ENCODE results near the gene DAPK2.

Gene DAPK2

GRCh38 chr15:63990454-63990853 is 55.8 kb downstream of the DAPK2 start:
- Histone ChIP-seq H3K9ac (ENCODE audit: low read depth, low read length, poor library complexity, severe bottlenecking) (no peak overlapping the region), H3K4me3 (ENCODE audit: low read length, poor library complexity, severe bottlenecking) (no peak overlapping the region), H4K20me1 (ENCODE audit: insufficient read depth, low read length, poor library complexity, severe bottlenecking) (no peaks in the 10 kb centered on the region), H2AFZ (ENCODE audit: low read length) (no peak overlapping the region), H3K9me2 (replicated peaks; ENCODE audit: low read depth, low read length) (no peaks in the 10 kb centered on the region), H3K9me3 (ENCODE audit: insufficient read depth, low read depth, low read length) (no peaks in the 10 kb centered on the region), H3K79me2 (ENCODE audit: insufficient read depth, low read length) (no peaks in the 10 kb centered on the region), H3K4me1 (ENCODE audit: insufficient read depth, low read length, poor library complexity, severe bottlenecking) (peaks cover 15% of the 10 kb centered on the region), H3K4me2 (ENCODE audit: low read depth, low read length, poor library complexity, severe bottlenecking) (no peak overlapping the region), H3F3A (ENCODE audit: low read depth) (no peaks in the 10 kb centered on the region), H3K27me3 (ENCODE audit: insufficient read depth, low read length, poor library complexity, severe bottlenecking) (no peaks in the 10 kb centered on the region), H3K36me3 (ENCODE audit: insufficient read depth, low read length) (no peaks in the 10 kb centered on the region)
- TF ChIP-seq EZH2phosphoT487 (IDR thresholded peaks at IDR 0.05; ENCODE audit: borderline replicate concordance) = no peak
- no peak for TF ChIP-seq CTCF (conservative IDR thresholded peaks at IDR 0.05; ENCODE audit: low read length)

- TF ChIP-seq EZH2phosphoT487 (IDR thresholded peaks at IDR 0.05; ENCODE audit: borderline replicate concordance) = no peak
- no peak for TF ChIP-seq CTCF (conservative IDR thresholded peaks at IDR 0.05; ENCODE audit: low read length)
- Histone ChIP-seq H3K9me2 (replicated peaks; ENCODE audit: low read depth, low read length) (no peaks in the 10 kb centered on the region), H2AFZ (ENCODE audit: low read length) (no peak overlapping the region), H3K9ac (ENCODE audit: low read depth, low read length, poor library complexity, severe bottlenecking) (no peak overlapping the region), H4K20me1 (ENCODE audit: insufficient read depth, low read length, poor library complexity, severe bottlenecking) (no peaks in the 10 kb centered on the region), H3K4me3 (ENCODE audit: low read length, poor library complexity, severe bottlenecking) (no peak overlapping the region), H3K36me3 (ENCODE audit: insufficient read depth, low read length) (no peaks in the 10 kb centered on the region), H3K9me3 (ENCODE audit: insufficient read depth, low read depth, low read length) (no peaks in the 10 kb centered on the region), H3F3A (ENCODE audit: low read depth) (no peaks in the 10 kb centered on the region), H3K4me1 (ENCODE audit: insufficient read depth, low read length, poor library complexity, severe bottlenecking) (peaks cover 15% of the 10 kb centered on the region), H3K4me2 (ENCODE audit: low read depth, low read length, poor library complexity, severe bottlenecking) (no peak overlapping the region), H3K27me3 (ENCODE audit: insufficient read depth, low read length, poor library complexity, severe bottlenecking) (no peaks in the 10 kb centered on the region), H3K79me2 (ENCODE audit: insufficient read depth, low read length) (no peaks in the 10 kb centered on the region)
Observed at GRCh38 chr15:63987796-63988378, 58.4 kb downstream of the DAPK2 start.

GRCh38 chr15:63986751-63987341 is 59.4 kb downstream of the DAPK2 start:
- no peak overlapping the region for H3K4me2 ChIP-seq (ENCODE audit: low read depth, low read length, poor library complexity, severe bottlenecking)
- no peaks in the 10 kb centered on the region for H3K9me3 ChIP-seq (ENCODE audit: insufficient read depth, low read depth, low read length)
- no peaks in the 10 kb centered on the region for H3K27me3 ChIP-seq (ENCODE audit: insufficient read depth, low read length, poor library complexity, severe bottlenecking)
- no peak overlapping the region for H3K4me3 ChIP-seq (ENCODE audit: low read length, poor library complexity, severe bottlenecking)
- H2AFZ ChIP-seq (ENCODE audit: low read length) = no peak overlapping the region
- H3K79me2 ChIP-seq (ENCODE audit: insufficient read depth, low read length) = no peaks in the 10 kb centered on the region
- H3F3A ChIP-seq (ENCODE audit: low read depth) = no peaks in the 10 kb centered on the region
- TF ChIP-seq CTCF (conservative IDR thresholded peaks at IDR 0.05; ENCODE audit: low read length) (no peak), EZH2phosphoT487 (IDR thresholded peaks at IDR 0.05; ENCODE audit: borderline replicate concordance) (no peak)
- no peak overlapping the region for H3K9ac ChIP-seq (ENCODE audit: low read depth, low read length, poor library complexity, severe bottlenecking)
- H3K9me2 ChIP-seq (replicated peaks; ENCODE audit: low read depth, low read length) = no peaks in the 10 kb centered on the region
- H3K36me3 ChIP-seq (ENCODE audit: insufficient read depth, low read length) = no peaks in the 10 kb centered on the region
- peaks cover 14% of the 10 kb centered on the region for H3K4me1 ChIP-seq (ENCODE audit: insufficient read depth, low read length, poor library complexity, severe bottlenecking)
- no peaks in the 10 kb centered on the region for H4K20me1 ChIP-seq (ENCODE audit: insufficient read depth, low read length, poor library complexity, severe bottlenecking)

Data from Loucy (cell line).